SW 1271 (cell line): ENCODE data around the gene PDE4D.
A peak's percentile ranks its signal among the peaks of the same experiment; 100 is the strongest.

Experiments
- DNase-seq, 2 experiments: peaks; one replicate each; lab custom pipeline; 2025; lab: John Stamatoyannopoulos, UW

Gene PDE4D

GRCh38 chr5:59209758-59210359 is 683.7 kb downstream of the PDE4D start:
- DNase-seq = no peak

- DNase-seq = no peak
Measured at GRCh38 chr5:59208474-59208873, 685.1 kb downstream of the PDE4D start.

- DNase-seq = no peak
Measured at GRCh38 chr5:59207401-59207800, 686.1 kb downstream of the PDE4D start.

GRCh38 chr5:59206132-59206581 is 687.4 kb downstream of the PDE4D start:
- DNase-seq = no peak

- DNase-seq = no peak
Measured at GRCh38 chr5:59204114-59204897, 689.2 kb downstream of the PDE4D start.

GRCh38 chr5:59199868-59200267 is 693.7 kb downstream of the PDE4D start:
- DNase-seq = no peak

GRCh38 chr5:59198832-59199231 is 694.7 kb downstream of the PDE4D start:
- no peak for DNase-seq

GRCh38 chr5:59198365-59198764 is 695.2 kb downstream of the PDE4D start:
- DNase-seq = no peak

GRCh38 chr5:59197911-59198310 is 695.6 kb downstream of the PDE4D start:
- no peak for DNase-seq

GRCh38 chr5:59193616-59194319 is 699.8 kb downstream of the PDE4D start:
- DNase-seq = no peak

- no peak for DNase-seq
Measured at GRCh38 chr5:59190746-59191145, 702.8 kb downstream of the PDE4D start.

- DNase-seq = no peak
Measured at GRCh38 chr5:59189472-59190244, 703.9 kb downstream of the PDE4D start.

- DNase-seq = peak in 1 of 2 experiments; percentile 73
Measured at GRCh38 chr5:59188419-59189225, 704.9 kb downstream of the PDE4D start.

GRCh38 chr5:59187857-59188256 is 705.7 kb downstream of the PDE4D start:
- DNase-seq = peak in 1 of 2 experiments; percentile 21

GRCh38 chr5:59186623-59187022 is 706.9 kb downstream of the PDE4D start:
- no peak for DNase-seq

GRCh38 chr5:59185757-59186385 is 707.7 kb downstream of the PDE4D start:
- no peak for DNase-seq

GRCh38 chr5:59184769-59185168 is 708.8 kb downstream of the PDE4D start:
- DNase-seq = no peak

GRCh38 chr5:59182760-59183159 is 710.8 kb downstream of the PDE4D start:
- no peak for DNase-seq

- DNase-seq = no peak
Measured at GRCh38 chr5:59180515-59180914, 713.0 kb downstream of the PDE4D start.

- no peak for DNase-seq
Measured at GRCh38 chr5:59179704-59180103, 713.8 kb downstream of the PDE4D start.

- no peak for DNase-seq
Measured at GRCh38 chr5:59178482-59178881, 715.0 kb downstream of the PDE4D start.
